HFFc6 (cell line): ENCODE measurements around the gene MAD1L1. TPM values are rescaled to one million over a fixed set of nuclear protein-coding genes. Genes with fewer than 3 reads are reported as not detected.

Experiments
- DNase-seq: peaks from one replicate; pipeline ENCODE4 v3.0.0-alpha.2; 2018
- H3K27ac Mint-ChIP-seq: 2 replicates; pipeline ENCODE4 v1.8.0; 2020; ENCODE audit warnings: mild to moderate bottlenecking, mixed read lengths
- H3K27me3 Mint-ChIP-seq: 2 replicates; pipeline ENCODE4 v1.8.0; 2021; ENCODE audit warnings: mild to moderate bottlenecking, moderate library complexity, mixed read lengths; ENCODE audit not compliant: insufficient read depth
- H3K36me3 Mint-ChIP-seq: 2 replicates; pipeline ENCODE4 v1.8.0; 2021; ENCODE audit warnings: low read depth, mixed read lengths
- H3K4me1 Mint-ChIP-seq: 2 replicates; pipeline ENCODE4 v1.8.0; 2020; ENCODE audit warnings: low read depth, mixed read lengths
- H3K4me3 Mint-ChIP-seq: 2 replicates; pipeline ENCODE4 v1.8.0; 2020; ENCODE audit warnings: mild to moderate bottlenecking, moderate library complexity, mixed read lengths
- H3K9me3 Mint-ChIP-seq: 2 replicates; pipeline ENCODE4 v1.8.0; 2020; ENCODE audit warnings: mild to moderate bottlenecking, mixed read lengths
- CTCF ChIP-seq: fragments of 200-600 bp; sonication (generic); IDR thresholded peaks from 2 replicates; pipeline ENCODE4 v1.5.0; 2021; ENCODE audit warnings: antibody characterized with exemption, mild to moderate bottlenecking
- total RNA-seq, 6 experiments: library from RNA; stranded (reverse); fragmentation: NEBNext Ultra II Directional; extraction: Animal tissue kit (Norgen Biotek cat#: 25700); gene quantifications; 2 replicates in 1 of 6; 3 replicates in 5 of 6; pipeline ENCODE4 v1.2.3, GENCODE V29; 2021

MAD1L1 gene
- total RNA-seq, 6 experiments from 2014 or later, result 34.6 to 44.8 (median 40.2) TPM

- Mint-ChIP-seq H3K36me3 (no peaks in the 10 kb centered on the region), H3K4me1 (peaks cover 6% of the 10 kb centered on the region; the same call in 1 of the 2 replicates), H3K27ac (no peak overlapping the region), H3K9me3 (no peaks in the 10 kb centered on the region; the same call in 1 of the 2 replicates), H3K27me3 (peaks cover 5% of the 10 kb centered on the region), H3K4me3 (no peak overlapping the region)
- DNase-seq, result no peak
- TF ChIP-seq CTCF, result no peak
Measured at GRCh38 chr7:1806354-1806753, 426.4 kb downstream of the MAD1L1 start.

- DNase-seq, result no peak
- H3K27me3 Mint-ChIP-seq, result peaks cover 5% of the 10 kb centered on the region
- no peak for TF ChIP-seq CTCF
- no peak overlapping the region for H3K27ac Mint-ChIP-seq
- no peak overlapping the region for H3K4me3 Mint-ChIP-seq
- H3K9me3 Mint-ChIP-seq, result no peaks in the 10 kb centered on the region; the same call in 1 of the 2 replicates
- H3K4me1 Mint-ChIP-seq, result no peaks in the 10 kb centered on the region
- no peaks in the 10 kb centered on the region for H3K36me3 Mint-ChIP-seq
Measured at GRCh38 chr7:1804310-1804709, 428.4 kb downstream of the MAD1L1 start.

- no peak for DNase-seq
- H3K36me3 Mint-ChIP-seq, result no peaks in the 10 kb centered on the region
- no peak overlapping the region for H3K4me3 Mint-ChIP-seq
- no peak for TF ChIP-seq CTCF
- no peaks in the 10 kb centered on the region for H3K4me1 Mint-ChIP-seq
- H3K9me3 Mint-ChIP-seq, result no peaks in the 10 kb centered on the region; the same call in 1 of the 2 replicates
- no peak overlapping the region for H3K27ac Mint-ChIP-seq
- H3K27me3 Mint-ChIP-seq, result peaks cover 5% of the 10 kb centered on the region
Measured at GRCh38 chr7:1802899-1803298, 429.8 kb downstream of the MAD1L1 start.

- peaks cover 4% of the 10 kb centered on the region for H3K9me3 Mint-ChIP-seq
- H3K4me1 Mint-ChIP-seq, result no peaks in the 10 kb centered on the region
- DNase-seq, result no peak
- no peak for TF ChIP-seq CTCF
- H3K27ac Mint-ChIP-seq, result no peak overlapping the region
- peaks cover 8% of the 10 kb centered on the region for H3K27me3 Mint-ChIP-seq
- 0 out of 2 replicates have a peak, but pooled peaks cover under 1% of the 10 kb centered on the region for H3K36me3 Mint-ChIP-seq
- no peak overlapping the region for H3K4me3 Mint-ChIP-seq
Measured at GRCh38 chr7:1800902-1801301, 431.8 kb downstream of the MAD1L1 start.

GRCh38 chr7:1798191-1798590, 434.6 kb downstream of the MAD1L1 start:
- Mint-ChIP-seq H3K36me3 (peaks cover 24% of the 10 kb centered on the region), H3K4me1 (no peaks in the 10 kb centered on the region), H3K4me3 (no peak overlapping the region), H3K27ac (no peak overlapping the region), H3K27me3 (peaks cover 13% of the 10 kb centered on the region), H3K9me3 (peaks cover 29% of the 10 kb centered on the region)
- DNase-seq, result no peak
- no peak for TF ChIP-seq CTCF
